ENCODE measurements around the gene SEC16A.

The SEC16A gene

GRCh38 chr9:136395020-136395340, 87.9 kb downstream of the SEC16A start:
- DNase-seq, result no peak

- no peak for DNase-seq
Measured at GRCh38 chr9:136394312-136395019, 88.4 kb downstream of the SEC16A start.

- no peak for DNase-seq
Measured at GRCh38 chr9:136393531-136393930, 89.3 kb downstream of the SEC16A start.

- DNase-seq, result no peak
Measured at GRCh38 chr9:136392538-136393449, 90.0 kb downstream of the SEC16A start.

GRCh38 chr9:136391737-136392537, 90.9 kb downstream of the SEC16A start:
- no peak for DNase-seq
